Stimulated activated CD4-positive, alpha-beta T cell treated with anti-CD3 and anti-CD28 coated beads, Interleukin-4, amount 100 ng/mL, for 4 hours (primary cell): ENCODE data around the gene TNFAIP8L3.

ENCODE experiments used
- DNase-seq, 2 experiments: peaks; one replicate each; pipeline ENCODE4 v3.0.0-alpha.2; 2020

The TNFAIP8L3 gene

GRCh38 chr15:51114437-51115119 lies 19.9 kb upstream of the TNFAIP8L3 start:
- DNase-seq, result no peak

GRCh38 chr15:51112078-51112477 lies 17.4 kb upstream of the TNFAIP8L3 start:
- no peak for DNase-seq

GRCh38 chr15:51111061-51111460 lies 16.4 kb upstream of the TNFAIP8L3 start:
- DNase-seq, result no peak

- no peak for DNase-seq
Observed at GRCh38 chr15:51110171-51110570, 15.5 kb upstream of the TNFAIP8L3 start.

- no peak for DNase-seq
Observed at GRCh38 chr15:51108933-51109550, 14.3 kb upstream of the TNFAIP8L3 start.

GRCh38 chr15:51107612-51108011 lies 12.9 kb upstream of the TNFAIP8L3 start:
- no peak for DNase-seq

- no peak for DNase-seq
Observed at GRCh38 chr15:51106481-51106880, 11.8 kb upstream of the TNFAIP8L3 start.

GRCh38 chr15:51105430-51106016 lies 10.8 kb upstream of the TNFAIP8L3 start:
- DNase-seq, result no peak

GRCh38 chr15:51104512-51104911 lies 9.8 kb upstream of the TNFAIP8L3 start:
- DNase-seq, result no peak

- no peak for DNase-seq
Observed at GRCh38 chr15:51103330-51103729, 8.6 kb upstream of the TNFAIP8L3 start.

- no peak for DNase-seq
Observed at GRCh38 chr15:51100785-51101489, 6.2 kb upstream of the TNFAIP8L3 start.

GRCh38 chr15:51099185-51099584 lies 4.5 kb upstream of the TNFAIP8L3 start:
- no peak for DNase-seq

- DNase-seq, result no peak
Observed at GRCh38 chr15:51098331-51098619, 3.6 kb upstream of the TNFAIP8L3 start.

- no peak for DNase-seq
Observed at GRCh38 chr15:51097553-51098330, 3.0 kb upstream of the TNFAIP8L3 start.

- DNase-seq, result no peak
Observed at GRCh38 chr15:51096976-51097375, 2.3 kb upstream of the TNFAIP8L3 start.

- DNase-seq, result no peak
Observed at GRCh38 chr15:51095681-51096331, 1.1 kb upstream of the TNFAIP8L3 start.

GRCh38 chr15:51093839-51094605 lies 684 bp downstream of the TNFAIP8L3 start:
- no peak for DNase-seq

GRCh38 chr15:51093488-51093838 lies 1.2 kb downstream of the TNFAIP8L3 start:
- peak in 1 of 2 experiments; percentile 7 for DNase-seq

GRCh38 chr15:51092480-51093040 lies 2.1 kb downstream of the TNFAIP8L3 start:
- DNase-seq, result no peak

GRCh38 chr15:51090753-51091152 lies 4.0 kb downstream of the TNFAIP8L3 start:
- no peak for DNase-seq

- no peak for DNase-seq
Observed at GRCh38 chr15:51089699-51090453, 4.8 kb downstream of the TNFAIP8L3 start.
